Ectodermal cell (in vitro differentiated cells): ENCODE results near the gene C10orf105.
A peak's percentile ranks its signal among the peaks of the same experiment; 100 is the strongest.

ENCODE experiments used
- H3K27ac ChIP-seq: 2 replicates; pipeline ENCODE4 v1.7.0; 2013; ENCODE audit warnings: mild to moderate bottlenecking, low read depth, low read length; ENCODE audit not compliant: insufficient read depth, poor library complexity, severe bottlenecking
- H3K27me3 ChIP-seq: 2 replicates; pipeline ENCODE4 v1.7.0; 2013; ENCODE audit warnings: mild to moderate bottlenecking, low read length; ENCODE audit not compliant: insufficient read depth, control insufficient read depth, poor library complexity, severe bottlenecking
- H3K36me3 ChIP-seq: one replicate; pipeline ENCODE4 v1.7.0; 2013; ENCODE audit warnings: low read length; ENCODE audit not compliant: control insufficient read depth, insufficient read depth
- H3K4me1 ChIP-seq: one replicate; pipeline ENCODE4 v1.7.0; 2013; ENCODE audit warnings: low read length; ENCODE audit not compliant: control insufficient read depth, insufficient read depth
- H3K4me3 ChIP-seq: 2 replicates; pipeline ENCODE4 v1.7.0; 2013; ENCODE audit warnings: low read depth, low read length, control low read depth; ENCODE audit not compliant: insufficient read depth
- H3K9me3 ChIP-seq: 2 replicates; pipeline ENCODE4 v1.7.0; 2013; ENCODE audit warnings: mild to moderate bottlenecking, low read length, moderate library complexity; ENCODE audit not compliant: control insufficient read depth
- WGBS, 2 experiments: methylation state at CpG; one replicate each; pipeline ENCODE4 v1.1.7; 2013; ENCODE audit warnings: missing lambda C conversion rate in 2 of 2; 5-methylcytosine and 5-hydroxymethylcytosine counted together

The C10orf105 gene

DNA sequence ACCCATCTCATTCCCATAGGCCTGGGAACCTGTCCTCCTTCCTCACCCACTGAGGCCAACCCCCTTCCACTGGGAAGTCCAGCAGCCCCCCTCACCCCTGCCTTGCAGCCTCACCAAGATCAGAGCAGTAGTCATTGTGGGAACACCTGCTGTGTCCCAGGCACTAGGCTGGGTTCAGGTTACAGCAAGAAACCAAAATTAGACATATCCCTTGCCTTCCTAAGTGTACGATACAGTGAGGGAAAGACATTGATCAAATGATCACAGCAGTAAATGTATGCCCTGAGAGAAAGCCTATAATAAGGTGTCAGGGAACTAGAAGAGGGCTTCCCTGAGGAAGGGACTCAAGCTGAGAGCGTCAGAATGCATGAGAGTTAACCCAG lies 17.0 kb upstream of the C10orf105 start:
- H3K27me3 ChIP-seq, result no peaks in the 10 kb centered on the region
- no peak overlapping the region for H3K27ac ChIP-seq
- H3K4me1 ChIP-seq, result peaks cover 7% of the 10 kb centered on the region
- no peak overlapping the region for H3K4me3 ChIP-seq
- H3K36me3 ChIP-seq, result no peaks in the 10 kb centered on the region
- H3K9me3 ChIP-seq, result no peaks in the 10 kb centered on the region
- WGBS, 2 experiments, result 71 to 77% methylated on average over 2 of the region's 2 CpGs

DNA sequence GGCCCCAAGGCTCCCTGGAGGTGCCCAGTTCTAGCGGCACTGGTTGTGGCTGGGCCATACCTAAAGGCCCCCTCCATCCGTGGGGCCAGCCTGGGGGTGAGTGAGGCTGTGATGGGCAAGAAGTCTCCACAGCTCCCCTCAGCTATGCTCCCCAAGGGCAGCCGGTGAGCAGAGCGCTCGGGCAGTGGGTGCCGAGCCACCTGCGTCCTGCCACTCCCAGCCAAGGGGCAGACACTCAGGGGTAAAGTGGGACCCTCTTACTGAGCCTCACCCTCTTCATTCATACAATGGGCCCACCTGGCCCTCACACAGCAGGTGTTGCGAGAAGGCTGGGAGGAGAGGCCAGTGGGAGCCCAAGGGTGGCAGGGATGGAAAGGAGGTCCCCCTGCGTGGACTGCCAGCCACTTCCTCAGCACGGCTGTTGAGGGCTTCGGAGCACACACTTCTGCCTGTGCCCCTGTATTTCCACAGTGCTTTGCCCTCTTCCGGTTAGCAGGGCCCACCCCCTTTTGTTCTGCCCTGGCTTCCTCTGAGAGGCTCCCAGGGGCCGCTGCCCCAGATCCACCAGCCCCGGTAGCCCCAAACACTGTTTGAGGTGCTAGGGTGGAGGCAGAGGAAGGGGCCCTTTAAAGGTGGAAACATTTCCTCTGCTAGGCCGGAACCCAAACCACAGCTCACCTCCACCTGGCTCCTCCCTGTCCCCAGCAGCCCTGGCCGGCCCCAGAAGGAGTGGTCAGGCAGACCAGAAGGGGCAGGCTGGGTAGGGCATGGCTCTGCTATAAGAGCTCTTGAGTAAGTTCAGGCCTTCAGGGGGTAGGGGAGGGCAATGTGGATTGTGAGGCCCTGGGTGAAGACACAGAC lies 16.4 kb upstream of the C10orf105 start:
- H3K27me3 ChIP-seq, result no peaks in the 10 kb centered on the region
- no peak overlapping the region for H3K4me3 ChIP-seq
- H3K9me3 ChIP-seq, result no peaks in the 10 kb centered on the region
- peaks cover 7% of the 10 kb centered on the region for H3K4me1 ChIP-seq
- WGBS, 2 experiments, result 90 to 91% methylated on average over 16 of the region's 16 CpGs
- no peaks in the 10 kb centered on the region for H3K36me3 ChIP-seq
- H3K27ac ChIP-seq, result no peak overlapping the region

DNA sequence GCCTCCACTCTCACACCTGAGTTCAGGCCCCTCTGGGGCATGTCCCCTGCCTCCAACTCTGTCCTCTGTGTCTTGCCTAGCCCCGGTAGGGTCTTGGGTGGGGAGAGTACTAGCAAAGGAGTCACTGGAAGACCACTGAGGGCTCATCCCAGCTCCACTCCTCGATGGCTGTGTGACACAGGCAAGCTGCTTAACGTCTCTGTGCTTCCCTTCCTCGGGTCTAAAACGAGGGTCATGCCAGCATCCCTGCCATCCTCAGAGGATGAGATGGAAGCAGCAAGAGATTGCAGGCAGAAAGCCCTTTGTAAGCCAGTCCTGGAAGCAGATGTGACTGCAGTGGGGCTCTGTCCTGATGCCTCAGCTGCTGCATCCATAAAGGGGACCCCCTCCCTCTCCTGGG lies 15.2 kb upstream of the C10orf105 start:
- 94% methylated on average over 5 of the region's 5 CpGs for WGBS, 2 experiments
- Histone ChIP-seq H3K4me3 (no peak overlapping the region), H3K4me1 (peaks cover 7% of the 10 kb centered on the region), H3K27ac (no peak overlapping the region), H3K9me3 (no peaks in the 10 kb centered on the region), H3K36me3 (no peaks in the 10 kb centered on the region), H3K27me3 (no peaks in the 10 kb centered on the region)

DNA sequence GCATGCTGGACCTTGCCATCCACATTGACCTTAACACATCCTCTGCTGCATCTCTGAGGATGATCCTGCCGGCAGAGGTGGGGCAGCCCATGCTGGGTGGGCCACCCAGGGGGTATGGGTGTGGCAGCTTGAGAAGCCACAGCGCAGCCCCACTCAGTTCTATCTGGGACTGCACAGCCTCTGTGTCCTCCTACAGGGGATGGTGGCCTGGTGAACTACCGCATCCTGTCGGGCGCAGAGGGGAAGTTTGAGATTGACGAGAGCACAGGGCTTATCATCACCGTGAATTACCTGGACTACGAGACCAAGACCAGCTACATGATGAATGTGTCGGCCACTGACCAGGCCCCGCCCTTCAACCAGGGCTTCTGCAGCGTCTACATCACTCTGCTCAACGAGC lies 12.2 kb upstream of the C10orf105 start:
- no peak overlapping the region for H3K4me3 ChIP-seq
- no peaks in the 10 kb centered on the region for H3K36me3 ChIP-seq
- H3K4me1 ChIP-seq, result peaks cover 17% of the 10 kb centered on the region
- H3K9me3 ChIP-seq, result no peaks in the 10 kb centered on the region
- H3K27me3 ChIP-seq, result no peaks in the 10 kb centered on the region
- H3K27ac ChIP-seq, result no peak overlapping the region
- 95 to 96% methylated on average over 12 of the region's 12 CpGs for WGBS, 2 experiments

DNA sequence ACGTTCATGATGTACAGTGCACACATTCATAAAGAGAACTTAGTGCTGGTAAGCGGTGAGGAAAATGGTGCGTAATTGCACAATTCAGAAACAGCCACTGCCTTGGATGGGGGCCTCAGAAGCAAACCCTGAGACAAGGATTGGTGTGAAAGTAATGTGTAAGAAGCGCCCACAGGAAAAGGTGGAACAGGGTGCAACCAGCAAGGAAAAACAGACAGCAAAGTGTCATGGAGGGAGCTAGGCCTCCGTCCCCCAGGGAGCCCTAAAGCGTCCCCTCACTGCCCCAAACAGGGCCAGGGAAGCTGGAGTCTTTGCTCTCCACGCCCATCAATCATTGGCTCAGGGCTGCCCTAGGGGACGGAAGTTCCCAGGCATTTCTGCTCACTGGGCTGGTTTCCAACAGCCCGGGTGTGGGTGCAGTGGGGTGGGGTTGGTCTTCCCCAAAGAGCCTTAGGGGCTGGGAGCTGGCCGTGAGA lies 9.6 kb upstream of the C10orf105 start:
- Histone ChIP-seq H3K27ac (no peak overlapping the region), H3K4me1 (peaks cover 10% of the 10 kb centered on the region), H3K4me3 (no peak overlapping the region), H3K27me3 (no peaks in the 10 kb centered on the region), H3K36me3 (no peaks in the 10 kb centered on the region), H3K9me3 (no peaks in the 10 kb centered on the region)
- WGBS, 2 experiments, result 82 to 83% methylated on average over 8 to 10 of the region's 10 CpGs

DNA sequence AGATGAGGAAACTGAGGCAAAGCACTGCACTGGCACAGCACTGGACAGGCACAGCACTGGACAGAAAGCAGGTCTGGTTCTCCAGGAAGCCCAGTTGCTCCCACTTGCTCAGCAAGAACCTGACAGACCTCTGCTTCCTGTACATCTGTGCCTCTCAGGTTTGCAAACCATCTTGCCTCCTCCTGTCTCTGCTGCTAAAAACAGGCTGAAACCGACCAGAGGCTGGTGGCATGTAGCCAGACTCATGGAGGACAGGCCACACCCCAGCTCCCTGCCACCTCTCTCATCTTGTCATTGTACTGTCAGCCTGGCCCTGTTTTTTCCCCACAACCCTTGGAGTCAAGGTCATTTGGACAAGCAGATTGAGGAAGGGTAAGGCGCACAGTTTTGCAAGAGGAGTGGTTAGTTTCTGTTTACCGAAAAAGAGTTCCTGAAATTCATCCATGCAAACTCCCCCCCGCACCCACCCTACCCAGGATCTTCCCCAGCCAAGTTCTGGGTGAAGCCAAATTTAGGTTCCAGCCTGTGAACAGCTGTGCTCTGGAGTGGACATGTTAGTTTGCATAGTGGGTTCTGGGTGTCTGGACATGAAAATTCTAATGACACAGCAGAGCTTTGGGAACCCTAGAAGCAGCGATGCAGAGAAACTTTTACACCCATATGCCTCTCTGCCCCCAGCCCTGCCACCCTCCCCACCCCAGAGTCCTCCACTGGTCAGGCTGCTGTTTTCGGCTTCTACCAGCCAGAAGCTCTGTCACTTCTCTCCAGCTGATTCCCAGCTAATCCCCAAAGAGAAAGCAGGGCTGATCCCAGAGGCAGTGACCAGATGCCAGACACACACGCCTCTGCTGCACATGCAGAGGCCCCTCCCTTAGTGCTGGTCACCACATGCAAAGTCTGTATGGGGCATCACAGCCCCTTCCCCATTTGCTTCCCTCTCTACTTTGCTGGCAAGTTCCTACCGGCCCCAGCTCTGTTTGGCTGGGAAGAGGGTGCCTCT lies 8.5 kb upstream of the C10orf105 start:
- 78 to 85% methylated on average over 8 of the region's 8 CpGs for WGBS, 2 experiments
- Histone ChIP-seq H3K36me3 (no peaks in the 10 kb centered on the region), H3K27ac (peak overlapping the region; percentile 2), H3K27me3 (no peaks in the 10 kb centered on the region), H3K9me3 (no peaks in the 10 kb centered on the region), H3K4me1 (peaks cover 10% of the 10 kb centered on the region), H3K4me3 (no peak overlapping the region)

DNA sequence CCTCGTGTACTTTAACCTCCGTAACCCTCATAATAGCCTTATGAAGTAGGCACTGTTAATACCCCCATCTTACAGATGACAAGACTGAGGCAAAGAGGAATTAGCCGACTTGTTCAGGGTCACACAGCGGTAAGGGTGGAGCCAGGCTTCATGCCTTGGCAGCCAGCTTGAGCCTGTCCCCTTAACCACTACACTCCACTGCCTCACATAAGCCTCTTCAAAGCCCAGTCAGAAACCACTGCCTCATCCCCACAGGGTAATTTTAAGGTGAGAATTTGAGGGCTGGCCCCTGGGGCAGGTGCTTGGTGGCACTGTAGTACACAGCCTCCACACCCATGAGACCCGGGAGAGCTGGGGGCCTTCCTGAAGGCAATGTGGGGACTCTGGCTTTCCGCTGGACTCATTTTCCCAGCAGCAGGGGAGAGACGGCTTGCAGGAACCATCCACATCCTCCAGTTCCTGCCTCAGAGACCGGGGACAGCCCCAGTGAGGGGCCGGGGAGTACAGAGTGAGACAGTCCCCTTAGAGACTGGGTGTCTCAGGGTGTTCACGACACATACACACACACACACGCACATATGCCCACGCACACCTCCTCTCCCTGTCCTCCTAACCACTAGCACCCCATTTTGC lies 7.6 kb upstream of the C10orf105 start:
- peaks cover 10% of the 10 kb centered on the region for H3K4me1 ChIP-seq
- H3K4me3 ChIP-seq, result no peak overlapping the region

DNA sequence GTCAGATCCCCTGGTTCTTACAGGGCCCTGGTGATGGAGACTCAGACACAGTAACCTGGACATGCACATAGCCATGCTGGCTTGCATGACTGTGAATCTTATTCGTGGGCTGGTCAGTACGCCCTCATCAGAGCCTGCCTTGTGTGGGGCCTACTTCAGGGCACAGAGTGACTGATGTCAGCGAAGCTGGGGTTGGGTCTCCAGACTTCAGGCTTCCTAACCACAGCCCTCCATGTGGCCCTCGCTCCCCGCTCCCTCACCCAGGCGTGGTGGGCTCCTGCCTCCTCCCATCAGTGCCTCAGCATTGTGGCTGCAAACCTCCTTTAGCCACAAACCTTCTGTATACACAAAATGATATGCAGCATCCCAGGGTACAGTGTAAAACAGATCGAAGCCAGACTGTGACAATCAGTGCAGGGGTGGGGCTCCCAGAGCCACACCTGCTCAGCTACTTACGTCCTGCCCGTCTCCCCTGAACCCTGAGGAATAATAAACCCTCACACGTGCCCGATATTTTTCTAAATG lies 7.1 kb upstream of the C10orf105 start:
- Histone ChIP-seq H3K36me3 (no peaks in the 10 kb centered on the region), H3K4me3 (no peak overlapping the region), H3K27ac (no peak overlapping the region), H3K4me1 (peaks cover 10% of the 10 kb centered on the region), H3K9me3 (no peaks in the 10 kb centered on the region), H3K27me3 (no peaks in the 10 kb centered on the region)
- 92 to 94% methylated on average over 11 of the region's 11 CpGs for WGBS, 2 experiments

More for the DNA sequence above, 7.6 kb upstream of the C10orf105 start:
- WGBS, 2 experiments, result 93% methylated on average over 12 of the region's 12 CpGs
- no peak overlapping the region for H3K27ac ChIP-seq
- no peaks in the 10 kb centered on the region for H3K9me3 ChIP-seq
- no peaks in the 10 kb centered on the region for H3K36me3 ChIP-seq
- H3K27me3 ChIP-seq, result no peaks in the 10 kb centered on the region

DNA sequence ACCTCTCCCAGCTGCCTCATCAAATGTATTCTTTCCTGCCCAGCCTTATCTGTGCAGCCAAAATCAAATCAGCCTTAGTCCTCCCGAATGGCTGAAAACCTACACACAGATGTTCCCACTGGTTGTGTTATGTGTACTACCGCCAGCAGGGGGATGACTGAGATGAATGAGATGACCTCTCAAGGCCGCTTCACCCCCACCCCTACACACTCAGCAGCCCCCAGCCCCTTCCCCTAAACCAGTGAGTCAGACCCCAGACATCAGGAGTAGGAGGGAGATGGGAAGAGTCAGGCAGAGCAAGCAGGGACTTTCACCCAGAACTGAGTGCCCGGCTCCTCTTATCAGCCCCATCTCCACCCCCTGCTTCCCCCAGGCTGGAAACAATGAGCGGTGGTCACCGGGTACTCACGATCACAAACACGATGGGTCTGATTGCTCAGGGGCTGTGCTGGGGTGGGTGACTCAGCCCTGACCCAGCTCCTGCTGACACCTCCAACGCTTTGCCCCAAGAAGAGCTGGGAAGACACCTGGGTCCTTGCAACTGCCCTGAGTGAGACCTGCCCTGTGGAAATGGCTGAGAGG lies 6.5 kb upstream of the C10orf105 start:
- Histone ChIP-seq H3K36me3 (no peaks in the 10 kb centered on the region), H3K4me1 (peaks cover 10% of the 10 kb centered on the region), H3K9me3 (no peaks in the 10 kb centered on the region), H3K27me3 (no peaks in the 10 kb centered on the region), H3K4me3 (no peak overlapping the region), H3K27ac (no peak overlapping the region)
- 59 to 68% methylated on average over 7 to 9 of the region's 9 CpGs for whole genome bisulfite sequencing, 2 experiments
